HepG2 (cell line): ENCODE results near the gene SMCHD1.

Experiments
- ARID2 ChIP-seq: sonication (generic); formaldehyde crosslinking; IDR thresholded peaks from 2 replicates; pipeline ENCODE4 v1.8.1; 2022; ENCODE audit warnings: mild to moderate bottlenecking, missing genetic modification reagents, borderline replicate concordance
- ATAD3A ChIP-seq: sonication (generic); formaldehyde crosslinking; IDR thresholded peaks from 2 replicates; pipeline ENCODE4 v1.4.0; 2020; ENCODE audit warnings: missing genetic modification reagents
- CTCF ChIP-seq: sonication (generic); formaldehyde crosslinking; IDR thresholded peaks from 2 replicates; pipeline ENCODE4 v1.5.0; 2020; ENCODE audit warnings: mild to moderate bottlenecking, missing genetic modification reagents, moderate library complexity
- FOXA1 ChIP-seq, 2 experiments: fragments of 450-650 bp in 1 of 2; sonication (generic) in 1 of 2; formaldehyde crosslinking in 1 of 2; IDR thresholded peaks; 2 replicates each; pipeline versions ENCODE4 v1.4.0 to v1.6.1; 2016 to 2020; ENCODE audit warnings: missing genetic modification reagents in 1 of 2
- HNF1B ChIP-seq: sonication (generic); formaldehyde crosslinking; IDR thresholded peaks from 2 replicates; pipeline ENCODE4 v1.5.1; 2020; ENCODE audit warnings: mild to moderate bottlenecking, moderate library complexity, missing genetic modification reagents
- MEF2D ChIP-seq: sonication (generic); formaldehyde crosslinking; IDR thresholded peaks from 2 replicates; pipeline ENCODE4 v1.5.1; 2020; ENCODE audit warnings: mild to moderate bottlenecking, missing genetic modification reagents
- PCBP1 ChIP-seq: fragments of 200-400 bp; formaldehyde crosslinking; IDR thresholded peaks from 2 replicates; pipeline ENCODE4 v1.6.1; 2017; ENCODE audit warnings: mild to moderate bottlenecking, low read depth, low read length, borderline replicate concordance
- PRDM4 ChIP-seq: sonication (generic); formaldehyde crosslinking; IDR thresholded peaks from 2 replicates; pipeline ENCODE4 v1.9.0; 2021; ENCODE audit warnings: missing genetic modification reagents, borderline replicate concordance
- SIN3A ChIP-seq: IDR thresholded peaks from 2 replicates; pipeline ENCODE4 v1.6.1; 2011; ENCODE audit warnings: low read depth, mild to moderate bottlenecking, control low read depth, low read length, borderline replicate concordance
- TF ChIP-seq, protein P1 (sequence below): sonication (generic); formaldehyde crosslinking; IDR thresholded peaks from 2 replicates; pipeline ENCODE4 v1.8.1; 2022; ENCODE audit warnings: low read depth, mild to moderate bottlenecking, missing genetic modification reagents
- TF ChIP-seq, protein P2 (sequence below), 2 experiments: fragments of 450-650 bp in 1 of 2; sonication (generic) in 1 of 2; formaldehyde crosslinking in 1 of 2; IDR thresholded peaks; 2 replicates each; pipeline versions ENCODE4 v1.6.1 to v1.8.0; 2016 to 2022; ENCODE audit warnings: antibody characterized with exemption in 1 of 2, mild to moderate bottlenecking in 1 of 2, missing genetic modification reagents in 1 of 2

DNA sequence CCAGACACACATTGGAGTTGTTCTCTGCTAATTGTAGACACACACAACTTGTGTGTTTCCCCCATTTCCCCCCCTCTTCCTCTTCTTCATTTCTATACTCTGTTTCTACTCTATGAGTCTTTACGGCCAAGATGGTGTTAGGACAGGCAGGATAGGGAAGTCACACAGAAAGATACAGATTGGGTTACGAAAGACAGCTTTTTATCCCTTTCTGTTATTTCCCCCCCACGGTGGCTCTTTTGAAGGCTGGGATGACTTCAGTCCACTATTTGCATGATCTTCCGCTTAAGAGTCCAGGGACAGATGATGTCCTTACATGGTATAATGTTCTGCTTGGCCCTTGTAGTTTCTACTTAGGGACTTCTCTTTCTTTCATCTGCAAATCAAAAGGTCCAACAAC is 189.6 kb downstream of the SMCHD1 start:
- TF ChIP-seq CTCF (CRISPR knock-in tag) (no peak), FOXA1 (IDR thresholded peaks at IDR 0.05) (no peak), FOXA1 (CRISPR knock-in tag; IDR thresholded peaks at IDR 0.05) (no peak), ATAD3A (CRISPR knock-in tag) (no peak), HNF1B (no peak), ARID2 (no peak), PRDM4 (CRISPR knock-in tag) (no peak), PCBP1 (no peak), MEF2D (CRISPR knock-in tag) (no peak), SIN3A (no peak)
- TF ChIP-seq, protein P1, sequence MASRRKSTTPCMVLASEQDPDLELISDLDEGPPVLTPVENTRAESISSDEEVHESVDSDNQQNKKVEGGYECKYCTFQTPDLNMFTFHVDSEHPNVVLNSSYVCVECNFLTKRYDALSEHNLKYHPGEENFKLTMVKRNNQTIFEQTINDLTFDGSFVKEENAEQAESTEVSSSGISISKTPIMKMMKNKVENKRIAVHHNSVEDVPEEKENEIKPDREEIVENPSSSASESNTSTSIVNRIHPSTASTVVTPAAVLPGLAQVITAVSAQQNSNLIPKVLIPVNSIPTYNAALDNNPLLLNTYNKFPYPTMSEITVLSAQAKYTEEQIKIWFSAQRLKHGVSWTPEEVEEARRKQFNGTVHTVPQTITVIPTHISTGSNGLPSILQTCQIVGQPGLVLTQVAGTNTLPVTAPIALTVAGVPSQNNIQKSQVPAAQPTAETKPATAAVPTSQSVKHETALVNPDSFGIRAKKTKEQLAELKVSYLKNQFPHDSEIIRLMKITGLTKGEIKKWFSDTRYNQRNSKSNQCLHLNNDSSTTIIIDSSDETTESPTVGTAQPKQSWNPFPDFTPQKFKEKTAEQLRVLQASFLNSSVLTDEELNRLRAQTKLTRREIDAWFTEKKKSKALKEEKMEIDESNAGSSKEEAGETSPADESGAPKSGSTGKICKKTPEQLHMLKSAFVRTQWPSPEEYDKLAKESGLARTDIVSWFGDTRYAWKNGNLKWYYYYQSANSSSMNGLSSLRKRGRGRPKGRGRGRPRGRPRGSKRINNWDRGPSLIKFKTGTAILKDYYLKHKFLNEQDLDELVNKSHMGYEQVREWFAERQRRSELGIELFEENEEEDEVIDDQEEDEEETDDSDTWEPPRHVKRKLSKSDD (CRISPR knock-in tag): no peak
- TF ChIP-seq, protein P2, sequence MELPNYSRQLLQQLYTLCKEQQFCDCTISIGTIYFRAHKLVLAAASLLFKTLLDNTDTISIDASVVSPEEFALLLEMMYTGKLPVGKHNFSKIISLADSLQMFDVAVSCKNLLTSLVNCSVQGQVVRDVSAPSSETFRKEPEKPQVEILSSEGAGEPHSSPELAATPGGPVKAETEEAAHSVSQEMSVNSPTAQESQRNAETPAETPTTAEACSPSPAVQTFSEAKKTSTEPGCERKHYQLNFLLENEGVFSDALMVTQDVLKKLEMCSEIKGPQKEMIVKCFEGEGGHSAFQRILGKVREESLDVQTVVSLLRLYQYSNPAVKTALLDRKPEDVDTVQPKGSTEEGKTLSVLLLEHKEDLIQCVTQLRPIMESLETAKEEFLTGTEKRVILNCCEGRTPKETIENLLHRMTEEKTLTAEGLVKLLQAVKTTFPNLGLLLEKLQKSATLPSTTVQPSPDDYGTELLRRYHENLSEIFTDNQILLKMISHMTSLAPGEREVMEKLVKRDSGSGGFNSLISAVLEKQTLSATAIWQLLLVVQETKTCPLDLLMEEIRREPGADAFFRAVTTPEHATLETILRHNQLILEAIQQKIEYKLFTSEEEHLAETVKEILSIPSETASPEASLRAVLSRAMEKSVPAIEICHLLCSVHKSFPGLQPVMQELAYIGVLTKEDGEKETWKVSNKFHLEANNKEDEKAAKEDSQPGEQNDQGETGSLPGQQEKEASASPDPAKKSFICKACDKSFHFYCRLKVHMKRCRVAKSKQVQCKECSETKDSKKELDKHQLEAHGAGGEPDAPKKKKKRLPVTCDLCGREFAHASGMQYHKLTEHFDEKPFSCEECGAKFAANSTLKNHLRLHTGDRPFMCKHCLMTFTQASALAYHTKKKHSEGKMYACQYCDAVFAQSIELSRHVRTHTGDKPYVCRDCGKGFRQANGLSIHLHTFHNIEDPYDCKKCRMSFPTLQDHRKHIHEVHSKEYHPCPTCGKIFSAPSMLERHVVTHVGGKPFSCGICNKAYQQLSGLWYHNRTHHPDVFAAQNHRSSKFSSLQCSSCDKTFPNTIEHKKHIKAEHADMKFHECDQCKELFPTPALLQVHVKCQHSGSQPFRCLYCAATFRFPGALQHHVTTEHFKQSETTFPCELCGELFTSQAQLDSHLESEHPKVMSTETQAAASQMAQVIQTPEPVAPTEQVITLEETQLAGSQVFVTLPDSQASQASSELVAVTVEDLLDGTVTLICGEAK (IDR thresholded peaks at IDR 0.05): no peak
- TF ChIP-seq, protein P2 (CRISPR knock-in tag; IDR thresholded peaks at IDR 0.05): no peak
